H1 (cell line): ENCODE data around the gene SLC35G6. TPM values are rescaled to one million over a fixed set of nuclear protein-coding genes. Genes with fewer than 3 reads are reported as not detected.
"Not testable (repeated sequence)": the region's sequence is repeated elsewhere in the genome, so short reads cannot be mapped to it uniquely, and the experiment has no call there.

Experiments
- CTCF ChIA-PET: fragments of 300-600 bp; sonication (Branson Sonifier 250); formaldehyde crosslinking; loops from one replicate; lab custom pipeline; 2021; ENCODE audit not compliant: partially characterized antibody; lab: Charles Lee
- POLR2A ChIA-PET: fragments of 300-600 bp; sonication (Branson Sonifier 250); formaldehyde crosslinking; loops from one replicate; lab custom pipeline; 2021; ENCODE audit warnings: inconsistent platforms; ENCODE audit not compliant: partially characterized antibody; lab: Charles Lee
- DNase-seq, 2 experiments: peaks; one replicate each; pipeline versions ENCODE4 v3.0.0 to v3.0.0-alpha.2; 2010 to 2022; ENCODE audit warnings: low spot score in 2 of 2, low read depth in 1 of 2, mixed read lengths in 1 of 2
- FAIRE-seq: peaks from 2 replicates; lab custom pipeline; 2011; peaks lifted over from hg19 to GRCh38; lab: Jason Lieb, UNC
- H2AFZ ChIP-seq: 2 replicates; pipeline ENCODE4 v1.8.1; 2012; ENCODE audit warnings: low read length, inconsistent platforms
- H2AK5ac ChIP-seq: 2 replicates; pipeline ENCODE4 v1.6.1; 2013; ENCODE audit warnings: low read depth, low read length
- H2BK120ac ChIP-seq: replicated peaks from 2 replicates; pipeline ENCODE3; 2013; ENCODE audit warnings: low read depth, low read length, inconsistent platforms
- H2BK12ac ChIP-seq: 2 replicates; pipeline ENCODE4 v1.6.1; 2013; ENCODE audit warnings: low read depth, low read length
- H2BK15ac ChIP-seq: 2 replicates; pipeline ENCODE4 v1.6.1; 2013; ENCODE audit warnings: low read length
- H2BK20ac ChIP-seq: 2 replicates; pipeline ENCODE4 v1.6.1; 2013; ENCODE audit warnings: low read length
- H2BK5ac ChIP-seq: 2 replicates; pipeline ENCODE4 v1.6.1; 2013; ENCODE audit warnings: low read depth, low read length
- H3K14ac ChIP-seq: 2 replicates; pipeline ENCODE4 v1.6.1; 2013; ENCODE audit warnings: inconsistent platforms; ENCODE audit not compliant: insufficient read length
- H3K18ac ChIP-seq: 2 replicates; pipeline ENCODE4 v1.6.1; 2013; ENCODE audit warnings: low read length; ENCODE audit errors: extremely low read depth
- H3K23ac ChIP-seq: 2 replicates; pipeline ENCODE4 v1.6.1; 2013; ENCODE audit warnings: inconsistent platforms; ENCODE audit not compliant: insufficient read length
- H3K23me2 ChIP-seq: 2 replicates; pipeline ENCODE4 v1.6.1; 2013; ENCODE audit warnings: low read depth, low read length
- H3K27ac ChIP-seq: 2 replicates; pipeline ENCODE4 v1.6.1; 2011; ENCODE audit warnings: low read depth, low read length, inconsistent platforms
- H3K27me3 ChIP-seq, 4 experiments: replicated peaks in 1 of 4; 1 replicate in 1 of 4; 2 replicates in 3 of 4; pipeline versions ENCODE4 v1.6.1 to v1.8.1; 2011 to 2013; ENCODE audit warnings: low read length in 3 of 4, mild to moderate bottlenecking in 3 of 4, inconsistent platforms in 2 of 4, mixed read lengths in 2 of 4, moderate library complexity in 1 of 4; ENCODE audit not compliant: control insufficient read depth in 3 of 4, insufficient read depth in 3 of 4; ENCODE audit errors: extremely low read depth in 1 of 4
- H3K36me3 ChIP-seq, 4 experiments: 2 replicates each; pipeline versions ENCODE4 v1.6.1 to v1.8.1; 2011 to 2013; ENCODE audit warnings: mild to moderate bottlenecking in 4 of 4, low read length in 3 of 4, moderate library complexity in 2 of 4, control low read depth in 1 of 4, inconsistent platforms in 1 of 4; ENCODE audit not compliant: insufficient read depth in 4 of 4, control insufficient read depth in 2 of 4
- H3K4ac ChIP-seq: replicated peaks from 2 replicates; pipeline ENCODE3; 2013; ENCODE audit warnings: low read length, low read depth, mixed read lengths, inconsistent platforms; ENCODE audit not compliant: insufficient read length
- H3K4me1 ChIP-seq, 4 experiments: replicated peaks in 1 of 4; 1 replicate in 1 of 4; 2 replicates in 3 of 4; pipeline versions ENCODE4 v1.6.1 to v1.8.1; 2011 to 2013; ENCODE audit warnings: low read length in 3 of 4, inconsistent platforms in 2 of 4, mixed read lengths in 1 of 4; ENCODE audit not compliant: insufficient read depth in 4 of 4, control insufficient read depth in 3 of 4
- H3K4me2 ChIP-seq, 2 experiments: 2 replicates each; pipeline versions ENCODE4 v1.6.1 to v1.8.1; 2011 to 2013; ENCODE audit warnings: low read depth in 2 of 2, low read length in 2 of 2, control low read depth in 1 of 2, inconsistent platforms in 1 of 2, mild to moderate bottlenecking in 1 of 2; ENCODE audit not compliant: insufficient read depth in 1 of 2
- H3K4me3 ChIP-seq, 4 experiments: fragments of 200-600, 300-600 bp in 1 of 4; sonication (generic), shearing (Covaris generic), sonication (Bioruptor Twin) in 1 of 4; 2 replicates each; pipeline versions ENCODE4 v1.5.1 to v1.8.1; 2011 to 2016; ENCODE audit warnings: low read length in 4 of 4, low read depth in 3 of 4, control low read depth in 2 of 4, inconsistent platforms in 2 of 4, mild to moderate bottlenecking in 2 of 4, mixed read lengths in 1 of 4, moderate library complexity in 1 of 4; ENCODE audit not compliant: insufficient read depth in 2 of 4; ENCODE audit errors: extremely low read depth in 1 of 4
- H3K56ac ChIP-seq: replicated peaks from 2 replicates; pipeline ENCODE3; 2013; ENCODE audit warnings: low read depth, mild to moderate bottlenecking, mixed read lengths, low read length, inconsistent platforms; ENCODE audit not compliant: insufficient read length
- H3K79me1 ChIP-seq: 2 replicates; pipeline ENCODE4 v1.6.1; 2013; ENCODE audit warnings: low read depth, low read length, control low read depth
- H3K79me2 ChIP-seq, 2 experiments: 2 replicates each; pipeline versions ENCODE4 v1.6.1 to v1.8.1; 2012 to 2013; ENCODE audit warnings: low read length in 2 of 2, mild to moderate bottlenecking in 2 of 2, inconsistent platforms in 1 of 2; ENCODE audit not compliant: insufficient read depth in 2 of 2, control insufficient read depth in 1 of 2
- H3K9ac ChIP-seq, 4 experiments: replicated peaks in 1 of 4; 1 replicate in 1 of 4; 2 replicates in 3 of 4; pipeline versions ENCODE4 v1.6.1 to v1.8.1; 2011 to 2013; ENCODE audit warnings: low read depth in 3 of 4, low read length in 3 of 4, control low read depth in 2 of 4, mild to moderate bottlenecking in 2 of 4, moderate library complexity in 2 of 4, inconsistent platforms in 1 of 4; ENCODE audit errors: extremely low read depth in 1 of 4
- H3K9me3 ChIP-seq, 2 experiments: 2 replicates each; pipeline versions ENCODE4 v1.6.1 to v1.8.1; 2012 to 2013; ENCODE audit warnings: mild to moderate bottlenecking in 2 of 2, moderate library complexity in 2 of 2, control low read depth in 1 of 2, inconsistent platforms in 1 of 2, low read depth in 1 of 2, low read length in 1 of 2, mixed read lengths in 1 of 2; ENCODE audit not compliant: insufficient read depth in 2 of 2
- H4K20me1 ChIP-seq, 2 experiments: replicated peaks in 1 of 2; 2 replicates each; pipeline versions ENCODE3 to v1.8.1; 2011 to 2013; ENCODE audit warnings: inconsistent platforms in 2 of 2, low read length in 2 of 2, mild to moderate bottlenecking in 1 of 2; ENCODE audit not compliant: insufficient read depth in 2 of 2, control insufficient read depth in 1 of 2
- H4K5ac ChIP-seq: 2 replicates; pipeline ENCODE4 v1.6.1; 2013; ENCODE audit warnings: low read length, low read depth, mixed read lengths, inconsistent platforms; ENCODE audit not compliant: insufficient read length
- H4K8ac ChIP-seq: 2 replicates; pipeline ENCODE4 v1.8.0; 2013; ENCODE audit warnings: mild to moderate bottlenecking, moderate library complexity, low read length, inconsistent platforms; ENCODE audit not compliant: insufficient read depth; ENCODE audit errors: extremely low read depth
- H4K91ac ChIP-seq: replicated peaks from 2 replicates; pipeline ENCODE3; 2013; ENCODE audit warnings: low read length, mixed read lengths, inconsistent platforms; ENCODE audit not compliant: insufficient read length
- WGBS, 2 experiments: shearing (Covaris generic) in 1 of 2; methylation state at CpG; one replicate each; pipeline versions ENCODE4 v1.1.6 to v1.1.7; 2013 to 2015; ENCODE audit warnings: low lambda C conversion rate in 2 of 2, mixed read lengths in 2 of 2, inconsistent platforms in 1 of 2, low coverage in 1 of 2, missing lambda C conversion rate in 1 of 2; ENCODE audit not compliant: insufficient replicate concordance in 2 of 2, insufficient coverage in 1 of 2, insufficient read length in 1 of 2; ENCODE audit errors: extremely low coverage in 1 of 2, missing lambda C conversion rate in 1 of 2; 5-methylcytosine and 5-hydroxymethylcytosine counted together
- polyA plus RNA-seq, 7 experiments: library from polyadenylated mRNA; depleted of rRNA in 3 of 7; stranded (reverse) in 5 of 7; unstranded in 2 of 7; fragments of >200 nt in 5 of 7; fragments of 200-250 nt in 2 of 7; gene quantifications; 1 replicate in 5 of 7; 2 replicates in 1 of 7; 4 replicates in 1 of 7; pipeline versions ENCODE4 v1.2.1 to v1.2.3, GENCODE V29; 2011 to 2013; ENCODE audit warnings: missing spikeins in 2 of 7, mixed read lengths in 2 of 7
- total RNA-seq: library from RNA; stranded (reverse); fragmentation: NEBNext Ultra II Directional; extraction: Animal tissue kit (Norgen Biotek cat#: 25700); gene quantifications from 2 replicates; pipeline ENCODE4 v1.2.1, GENCODE V29; 2021

SLC35G6 gene
- total and polyA plus RNA-seq, 2 of the 8 experiments (the other 6 are each of a cell fraction or from before 2014, with no cell fraction given): 0.05 TPM; not detected in 1

DNA sequence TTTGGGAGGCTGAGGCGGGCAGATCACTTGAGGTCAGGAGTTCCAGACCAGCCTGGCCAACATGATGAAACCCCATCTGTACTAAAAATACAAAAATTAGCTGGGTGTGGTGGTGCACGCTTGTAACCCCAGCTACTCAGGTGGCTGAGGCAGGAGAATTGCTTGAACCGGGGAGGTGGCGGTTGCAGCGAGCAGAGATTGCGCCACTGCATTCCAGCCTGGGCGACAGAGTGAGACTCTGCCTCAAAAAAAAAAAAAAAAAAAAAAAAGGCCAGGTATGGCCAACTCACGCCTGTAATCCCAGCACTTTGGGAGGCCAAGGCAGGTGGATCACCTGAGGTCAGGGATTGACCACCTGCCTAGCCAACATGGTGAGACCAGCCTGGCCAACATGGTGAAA lies 6.5 kb upstream of the SLC35G6 start:
- Histone ChIP-seq H3K79me2 (peaks cover 0 to 31% of the 10 kb centered on the region in 2 experiments; a peak in 2 of 4 replicates), H3K4me1 (peaks cover 0 to 13% (median 11%) of the 10 kb centered on the region in 4 experiments; a peak in 6 of 7 replicates), H3K79me1 (peaks cover 12% of the 10 kb centered on the region)
- H3K56ac ChIP-seq, H2AFZ ChIP-seq, H3K18ac ChIP-seq, H4K8ac ChIP-seq, H4K91ac ChIP-seq, H3K14ac ChIP-seq, H3K27me3 ChIP-seq, H3K23me2 ChIP-seq, H3K9me3 ChIP-seq, H2BK12ac ChIP-seq, H4K5ac ChIP-seq, H3K9ac ChIP-seq, H2AK5ac ChIP-seq, H2BK20ac ChIP-seq, H2BK15ac ChIP-seq, H3K4ac ChIP-seq, H3K36me3 ChIP-seq, H3K27ac ChIP-seq, H3K23ac ChIP-seq, H2BK5ac ChIP-seq, DNase-seq, FAIRE-seq, H3K4me2 ChIP-seq, H4K20me1 ChIP-seq, H2BK120ac ChIP-seq, H3K4me3 ChIP-seq: not testable (repeated sequence)
- ChIA-PET POLR2A (interaction anchor here (0.7 to 14.3 kb wide), 4 partner anchors 10 to 68 kb away, joined by 5 to 339 read pairs (median 118); partner anchors contain the start of genes CHRNB1, FGF11, POLR2A and TMEM102), CTCF (interaction anchor here (0.9 to 1.9 kb wide), 2 partner anchors 9 to 26 kb away, joined by 3 to 8 read pairs; no protein-coding TSS in a partner anchor)
- WGBS, 2 experiments: 78% methylated on average over 5 of the region's 8 CpGs; no CpG with 5 or more reads in 1 of the 2 experiments
